Heart right ventricle (tissue), 16 donors: ENCODE measurements around the gene ARHGEF17. TPM values are rescaled to one million over a fixed set of nuclear protein-coding genes. Genes with fewer than 3 reads are reported as not detected.
A peak's percentile ranks its signal among the peaks of the same experiment; 100 is the strongest.

Source experiments
- ATAC-seq, 8 donors: fragments of 200-7000 bp; cut with Tn5 transposase; one replicate each; pipeline ENCODE4 v1.9.1; 2020; ENCODE audit warnings: mild to moderate bottlenecking in 8 of 8, moderate library complexity in 8 of 8, moderate number of reproducible peaks in 1 of 8
- DNase-seq, 2 donors: peaks; one replicate each; pipeline ENCODE4 v3.0.0-alpha.2; 2020
- H3K27ac ChIP-seq, 10 donors: fragments of 200-600 bp; sonication (generic) in 2 of 10; one replicate each; pipeline versions ENCODE4 v1.5.0 to v1.8.0; 2020 to 2022; ENCODE audit warnings: mild to moderate bottlenecking in 3 of 10
- H3K27me3 ChIP-seq, 7 donors: fragments of 200-600 bp; one replicate each; pipeline ENCODE4 v1.8.0; 2021 to 2022; ENCODE audit warnings: mild to moderate bottlenecking in 2 of 7
- H3K36me3 ChIP-seq, 9 donors: fragments of 200-600 bp; sonication (generic) in 1 of 9; one replicate each; pipeline versions ENCODE4 v1.5.0 to v1.8.0; 2020 to 2022; ENCODE audit warnings: mild to moderate bottlenecking in 2 of 9
- H3K4me1 ChIP-seq, 9 donors: fragments of 200-600 bp; sonication (generic) in 1 of 9; one replicate each; pipeline versions ENCODE4 v1.5.0 to v1.8.0; 2020 to 2022; ENCODE audit warnings: mild to moderate bottlenecking in 4 of 9
- H3K4me3 ChIP-seq, 10 donors: fragments of 200-600 bp; sonication (generic) in 2 of 10; one replicate each; pipeline versions ENCODE4 v1.5.0 to v1.8.0; 2020 to 2022; ENCODE audit warnings: mild to moderate bottlenecking in 7 of 10, moderate library complexity in 2 of 10
- H3K9me3 ChIP-seq, 11 donors: fragments of 200-600 bp in 10 of 11; sonication (generic) in 2 of 11; one replicate each; pipeline versions ENCODE4 v1.5.0 to v1.8.0; 2013 to 2022; ENCODE audit warnings: mild to moderate bottlenecking in 2 of 11, control low read depth in 1 of 11, moderate library complexity in 1 of 11
- CTCF ChIP-seq, 9 donors: fragments of 200-600 bp; sonication (generic) in 2 of 9; IDR thresholded peaks; one replicate each; pipeline versions ENCODE4 v1.5.0 to v1.8.0; 2021 to 2022; ENCODE audit warnings: antibody characterized with exemption in 9 of 9, mild to moderate bottlenecking in 5 of 9, moderate library complexity in 1 of 9
- WGBS, 2 donors: extraction: QIAGEN DNeasy Blood & Tissue Kit; methylation state at CpG; one replicate each; pipeline ENCODE4 v1.1.7; 2013; ENCODE audit warnings: inconsistent platforms in 1 of 2; 5-methylcytosine and 5-hydroxymethylcytosine counted together
- intact Hi-C, 10 donors: fragments of 100-400 bp; cut with DNase I; formaldehyde crosslinking; loops; one replicate each; pipeline versions ENCODE4 v1.11.1 to v1.14.2; 2022
- polyA plus RNA-seq, 2 donors: library from polyadenylated mRNA; stranded (reverse); fragments of 200-250 nt; gene quantifications; one replicate each; pipeline ENCODE4 v1.2.3, GENCODE V29; 2013
- total RNA-seq, 10 donors: library from RNA; stranded (reverse); fragmentation: NEBNext Ultra II Directional in 3 of 10; extraction: Animal tissue kit (Norgen Biotek cat#: 25700) in 3 of 10; gene quantifications; one replicate each; pipeline versions ENCODE4 v1.2.1 to v1.2.4, GENCODE V29; 2021 to 2023
- donor health status: Arrhythmogenic right ventricular cardiomyopathy.
- donor health status: ischemic (EF 13 %, LVEDD 7.1; RV severe dilation, severe dysfunction).
- donor health status: healthy with polysubstance abuse.
- donor health status: DM: no; HTN: yes; CAD: no.
- donor health status: DM: no; HTN: no; CAD: no.
- donor health status: ischemic (EF 25% LVEDD 6.9; RV normal size, moderate dysfunction).
- donor health status: ischemic (EF 25% LVEDD 5.7; RV mildly dilated, moderate dysfunction).
- donor health status: healthy.
- donor health status: DM: yes; HTN: yes; CAD: no.
- donor health status: Ischemic cardiomyopathy.
- donor health status: ischemic (EF 35%, LVEDD 5.7; RV mildly dilated, moderate dysfunction).
- donor health status: nonischemic (EF 11% LVEDD 7.7; RV severe dilation, severe dysfunction).
- donor health status: DM: yes; HTN: yes; CAD: no.
- donor health status: PGD.
- donor health status: ischemic (EF 29% LVEDD 5.4; RV normal size, mild dysfunction).
- donor health status: nonischemic (EF 23%, LVEDD 6.1; RV moderate dilation, normal function).

Gene ARHGEF17
- total and polyA plus RNA-seq, 12 donors, result 38.6 to 67.4 (median 51.2) TPM

- Histone ChIP-seq H3K9me3 (no peaks in the 10 kb centered on the region), H3K27ac (peak overlapping the region in 8 of 10 donors; percentile 36 to 76 (median 64)), H3K4me3 (no peak overlapping the region), H3K36me3 (peaks cover 0 to 58% (median 0%) of the 10 kb centered on the region in 9 donors), H3K4me1 (peaks cover 4 to 51% (median 25%) of the 10 kb centered on the region in 9 donors), H3K27me3 (no peaks in the 10 kb centered on the region)
- intact Hi-C loops, result loop anchor here in 8 of 10 donors (5.0 to 10.0 kb wide), 8 partner anchors 92 to 263 kb away; partner anchors contain the start of genes ARHGEF17 (in 2 of the 8) and FAM168A (in 1 of the 8)
- 85 to 89% methylated on average over 4 of the region's 4 CpGs for WGBS, 2 donors
- TF ChIP-seq CTCF (IDR thresholded peaks at IDR 0.05), result no peak
- ATAC-seq, result no peak
- DNase-seq, result no peak
Measured at GRCh38 chr11:73399636-73400035, 91.6 kb downstream of the ARHGEF17 start.

GRCh38 chr11:73400293-73400692 is 92.2 kb downstream of the ARHGEF17 start:
- peaks cover 4 to 57% (median 28%) of the 10 kb centered on the region in 9 donors for H3K4me1 ChIP-seq
- no peaks in the 10 kb centered on the region for H3K27me3 ChIP-seq
- peak overlapping the region in 6 of 10 donors; percentile 49 to 76 (median 66) for H3K27ac ChIP-seq
- DNase-seq (no peak), ATAC-seq (no peak)
- no peaks in the 10 kb centered on the region for H3K9me3 ChIP-seq
- 93 to 96% methylated on average over 6 of the region's 6 CpGs for WGBS, 2 donors
- intact Hi-C loops, result loop anchor here in 8 of 10 donors (5.0 to 10.0 kb wide), 5 partner anchors 197 to 262 kb away; partner anchors contain the start of gene FAM168A (in 1 of the 8)
- H3K4me3 ChIP-seq, result no peak overlapping the region
- TF ChIP-seq CTCF (IDR thresholded peaks at IDR 0.05), result no peak
- peaks cover 0 to 58% (median 0%) of the 10 kb centered on the region in 9 donors for H3K36me3 ChIP-seq

- DNase-seq (no peak), ATAC-seq (no peak)
- Histone ChIP-seq H3K9me3 (no peaks in the 10 kb centered on the region), H3K4me1 (peaks cover 4 to 57% (median 28%) of the 10 kb centered on the region in 9 donors), H3K27ac (no peak overlapping the region), H3K36me3 (peaks cover 0 to 58% (median 3%) of the 10 kb centered on the region in 9 donors), H3K4me3 (no peak overlapping the region), H3K27me3 (no peaks in the 10 kb centered on the region)
- TF ChIP-seq CTCF (IDR thresholded peaks at IDR 0.05), result no peak
- intact Hi-C loops, result loop anchor here in 8 of 10 donors (5.0 to 10.0 kb wide), 5 partner anchors 196 to 261 kb away; partner anchors contain the start of gene FAM168A (in 1 of the 8)
- 77 to 85% methylated on average over 3 of the region's 3 CpGs for WGBS, 2 donors
Measured at GRCh38 chr11:73401217-73401923, 93.3 kb downstream of the ARHGEF17 start.

- intact Hi-C loops, result loop anchor here (2.0 to 10.0 kb wide), 6 partner anchors 195 to 260 kb away; partner anchors contain the start of gene FAM168A (in 1 of the 10)
- WGBS, 2 donors, result 88 to 91% methylated on average over 15 of the region's 15 CpGs
- peaks cover 0 to 58% (median 4%) of the 10 kb centered on the region in 9 donors for H3K36me3 ChIP-seq
- H3K27me3 ChIP-seq, result no peaks in the 10 kb centered on the region
- TF ChIP-seq CTCF (IDR thresholded peaks at IDR 0.05), result no peak
- H3K9me3 ChIP-seq, result no peaks in the 10 kb centered on the region
- no peak overlapping the region for H3K27ac ChIP-seq
- H3K4me1 ChIP-seq, result peaks cover 4 to 48% (median 28%) of the 10 kb centered on the region in 9 donors
- DNase-seq (no peak), ATAC-seq (no peak)
- no peak overlapping the region for H3K4me3 ChIP-seq
Measured at GRCh38 chr11:73401924-73402833, 94.1 kb downstream of the ARHGEF17 start.
